IMR-90 (cell line): ENCODE data around the gene ZDHHC19. TPM values are rescaled to one million over a fixed set of nuclear protein-coding genes. Genes with fewer than 3 reads are reported as not detected.

Source experiments
- ATAC-seq: fragments of 200-7000 bp; cut with Tn5 transposase; 2 replicates; pipeline ENCODE4 v1.9.1; 2020; ENCODE audit warnings: low read depth, mild to moderate bottlenecking, moderate library complexity
- BruUV-seq: library from RNA; stranded (reverse); fragments of 400-500 nt; replicated peaks from 2 replicates; lab custom pipeline; 2021; lab: Mats Ljungman, UMichigan
- CTCF ChIA-PET: fragments of 300-600 bp; formaldehyde crosslinking; extraction: SDS; loops from one replicate; lab custom pipeline; 2021; ENCODE audit warnings: antibody characterized with exemption; lab: Yijun Ruan, JAX
- POLR2A ChIA-PET: fragments of 300-600 bp; sonication (Branson Sonifier 250); formaldehyde crosslinking; loops from one replicate; lab custom pipeline; 2022; ENCODE audit warnings: antibody characterized with exemption; ENCODE audit not compliant: unreplicated experiment; lab: Charles Lee
- DNase-seq: peaks from one replicate; pipeline ENCODE4 v3.0.0; 2013
- H2AFZ ChIP-seq: replicated peaks from 2 replicates; pipeline ENCODE3; 2013; ENCODE audit warnings: low read length, mild to moderate bottlenecking; ENCODE audit not compliant: poor library complexity
- H2AK5ac ChIP-seq: 2 replicates; pipeline ENCODE4 v1.6.1; 2013; ENCODE audit warnings: low read depth, low read length, inconsistent platforms
- H2AK9ac ChIP-seq: replicated peaks from 2 replicates; pipeline ENCODE3; 2013; ENCODE audit warnings: mild to moderate bottlenecking, low read depth, low read length, moderate library complexity; ENCODE audit not compliant: poor library complexity
- H2BK120ac ChIP-seq: 2 replicates; pipeline ENCODE4 v1.6.1; 2013; ENCODE audit warnings: low read depth, low read length, inconsistent platforms
- H2BK15ac ChIP-seq: 3 replicates; pipeline ENCODE4 v1.6.1; 2013; ENCODE audit warnings: low read depth, low read length, inconsistent platforms
- H2BK20ac ChIP-seq: 2 replicates; pipeline ENCODE4 v1.6.1; 2013; ENCODE audit warnings: low read depth, mild to moderate bottlenecking, inconsistent platforms, low read length, moderate library complexity
- H2BK5ac ChIP-seq: 2 replicates; pipeline ENCODE4 v1.6.1; 2013; ENCODE audit warnings: mild to moderate bottlenecking, low read depth, low read length, inconsistent platforms; ENCODE audit not compliant: poor library complexity, severe bottlenecking
- H3K14ac ChIP-seq: replicated peaks from 2 replicates; pipeline ENCODE4 v1.6.1; 2013; ENCODE audit warnings: low read depth, low read length, inconsistent platforms
- H3K18ac ChIP-seq: 2 replicates; pipeline ENCODE4 v1.6.1; 2013; ENCODE audit warnings: low read depth, low read length, control low read depth
- H3K23ac ChIP-seq: 2 replicates; pipeline ENCODE4 v1.6.1; 2013; ENCODE audit warnings: low read depth, low read length, inconsistent platforms
- H3K27ac ChIP-seq: 2 replicates; pipeline ENCODE4 v1.5.1; 2013; ENCODE audit warnings: mild to moderate bottlenecking, control low read depth, low read length; ENCODE audit not compliant: insufficient read depth
- H3K27me3 ChIP-seq: 2 replicates; pipeline ENCODE4 v1.6.1; 2013; ENCODE audit warnings: low read length; ENCODE audit not compliant: control insufficient read depth, insufficient read depth
- H3K36me3 ChIP-seq: 2 replicates; pipeline ENCODE4 v1.6.1; 2013; ENCODE audit warnings: low read length, mixed read lengths; ENCODE audit not compliant: control insufficient read depth, insufficient read depth
- H3K4ac ChIP-seq: 2 replicates; pipeline ENCODE4 v1.6.1; 2013; ENCODE audit warnings: low read depth, low read length, inconsistent platforms
- H3K4me1 ChIP-seq: 2 replicates; pipeline ENCODE4 v1.6.1; 2013; ENCODE audit warnings: low read length, mixed read lengths; ENCODE audit not compliant: control insufficient read depth, insufficient read depth
- H3K4me2 ChIP-seq: 2 replicates; pipeline ENCODE4 v1.6.1; 2013; ENCODE audit warnings: low read depth, mild to moderate bottlenecking, control low read depth, low read length, moderate library complexity
- H3K4me3 ChIP-seq: 2 replicates; pipeline ENCODE4 v1.5.1; 2013; ENCODE audit warnings: low read depth, mild to moderate bottlenecking, control low read depth, low read length, moderate library complexity; ENCODE audit not compliant: insufficient read depth
- H3K56ac ChIP-seq: 2 replicates; pipeline ENCODE4 v1.6.1; 2013; ENCODE audit warnings: low read length, inconsistent platforms; ENCODE audit not compliant: insufficient read depth; ENCODE audit errors: extremely low read depth
- H3K79me1 ChIP-seq, 2 experiments: 2 replicates each; pipeline ENCODE4 v1.6.1; 2013; ENCODE audit warnings: low read length in 2 of 2, inconsistent platforms in 1 of 2, low read depth in 1 of 2
- H3K9ac ChIP-seq: 2 replicates; pipeline ENCODE4 v1.6.1; 2013; ENCODE audit warnings: low read depth, low read length, control low read depth
- H3K9me1 ChIP-seq: 2 replicates; pipeline ENCODE4 v1.6.1; 2013; ENCODE audit warnings: low read length, inconsistent platforms; ENCODE audit not compliant: insufficient read depth
- H3K9me3 ChIP-seq: 2 replicates; pipeline ENCODE4 v1.6.1; 2013; ENCODE audit warnings: low read length; ENCODE audit not compliant: control insufficient read depth, insufficient read depth
- H4K20me1 ChIP-seq: 2 replicates; pipeline ENCODE4 v1.6.1; 2013; ENCODE audit warnings: low read length, inconsistent platforms; ENCODE audit not compliant: insufficient read depth
- H4K5ac ChIP-seq: 2 replicates; pipeline ENCODE4 v1.6.1; 2013; ENCODE audit warnings: mild to moderate bottlenecking, low read depth, low read length, control low read depth
- H4K8ac ChIP-seq, 2 experiments: 2 replicates each; pipeline ENCODE4 v1.6.1; 2013; ENCODE audit warnings: low read depth in 2 of 2, low read length in 2 of 2, control low read depth in 1 of 2, inconsistent platforms in 1 of 2
- H4K91ac ChIP-seq: 2 replicates; pipeline ENCODE4 v1.6.1; 2013; ENCODE audit warnings: low read depth, low read length, inconsistent platforms; ENCODE audit not compliant: insufficient read depth
- BHLHE40 ChIP-seq: fragments of 150-350 bp; IDR thresholded peaks from 2 replicates; pipeline ENCODE4 v1.6.1; 2016; ENCODE audit warnings: mild to moderate bottlenecking, low read depth, low read length
- CEBPB ChIP-seq: IDR thresholded peaks from 2 replicates; pipeline ENCODE4 v1.6.1; 2012; ENCODE audit warnings: low read depth, low read length, improper control_type of control experiment
- CHD1 ChIP-seq: IDR thresholded peaks from 2 replicates; pipeline ENCODE4 v1.6.1; 2012; ENCODE audit warnings: low read depth, low read length, improper control_type of control experiment
- FOS ChIP-seq: fragments of 150-350 bp; IDR thresholded peaks from 2 replicates; pipeline ENCODE4 v1.6.1; 2016; ENCODE audit warnings: low read depth, low read length
- MAFK ChIP-seq: IDR thresholded peaks from 2 replicates; pipeline ENCODE4 v1.6.1; 2012; ENCODE audit warnings: low read depth, low read length, improper control_type of control experiment
- MAZ ChIP-seq: IDR thresholded peaks from 2 replicates; pipeline ENCODE4 v1.6.1; 2012; ENCODE audit warnings: low read depth, mild to moderate bottlenecking, low read length, improper control_type of control experiment, moderate library complexity, borderline replicate concordance
- MXI1 ChIP-seq: IDR thresholded peaks from 2 replicates; pipeline ENCODE4 v1.6.1; 2012; ENCODE audit warnings: low read depth, mild to moderate bottlenecking, low read length, moderate library complexity, borderline replicate concordance
- NFE2L2 ChIP-seq: fragments of 150-350 bp; IDR thresholded peaks from 2 replicates; pipeline ENCODE4 v1.6.1; 2016; ENCODE audit warnings: low read depth, mild to moderate bottlenecking, low read length
- POLR2A ChIP-seq: IDR thresholded peaks from 2 replicates; pipeline ENCODE4 v1.6.1; 2012; ENCODE audit warnings: mild to moderate bottlenecking, low read depth, low read length
- RAD21 ChIP-seq: IDR thresholded peaks from 2 replicates; pipeline ENCODE4 v1.6.1; 2012; ENCODE audit warnings: low read length, improper control_type of control experiment
- RCOR1 ChIP-seq: IDR thresholded peaks from 2 replicates; pipeline ENCODE4 v1.6.1; 2012; ENCODE audit warnings: mild to moderate bottlenecking, low read length, improper control_type of control experiment; ENCODE audit not compliant: insufficient replicate concordance
- RFX5 ChIP-seq: IDR thresholded peaks from 2 replicates; pipeline ENCODE4 v1.8.0; 2012; ENCODE audit warnings: low read depth, mild to moderate bottlenecking, low read length, moderate library complexity
- SMC3 ChIP-seq: fragments of 150-350 bp; IDR thresholded peaks from 2 replicates; pipeline ENCODE4 v1.6.1; 2016; ENCODE audit warnings: low read depth, mild to moderate bottlenecking, antibody characterized with exemption, low read length, moderate library complexity
- WGBS, 2 experiments: methylation state at CpG; one replicate each; pipeline versions ENCODE4 v1.1.5 to v1.1.7; 2013; ENCODE audit warnings: missing lambda C conversion rate in 2 of 2; ENCODE audit not compliant: insufficient read length in 1 of 2; ENCODE audit errors: extremely low coverage in 2 of 2; 5-methylcytosine and 5-hydroxymethylcytosine counted together
- dilution Hi-C: fragments of 300-500 bp; cut with HindIII; formaldehyde crosslinking; loops from one replicate; pipeline ENCODE4 v1.14.3; 2018; ENCODE audit warnings: low sequenced_read_pairs; ENCODE audit not compliant: unreplicated experiment
- in situ Hi-C: fragments of 300-500 bp; cut with MboI; formaldehyde crosslinking; loops from 3 replicates; pipeline ENCODE4 v1.14.3; 2019; ENCODE audit warnings: low sequenced_read_pairs, inconsistent platforms, mixed read lengths
- intact Hi-C: fragments of 100-400 bp; cut with micrococcal nuclease; formaldehyde crosslinking; loops from 2 replicates; pipeline ENCODE4 v1.10.0; 2022
- polyA plus RNA-seq, 3 experiments: library from polyadenylated mRNA; depleted of rRNA; stranded (reverse); fragments of >200 nt; gene quantifications; 2 replicates each; pipeline ENCODE4 v1.2.3, GENCODE V29; 2012; ENCODE audit warnings: low replicate concordance in 1 of 3
- total RNA-seq: library from RNA; depleted of rRNA; stranded (reverse); fragments of >200 nt; gene quantifications from 2 replicates; pipeline ENCODE4 v1.2.3, GENCODE V29; 2012
- TF ChIP-seq, protein P1 (sequence below): fragments of 150-350 bp; IDR thresholded peaks from 2 replicates; pipeline ENCODE4 v1.6.1; 2017; ENCODE audit warnings: mild to moderate bottlenecking, antibody characterized with exemption, low read length, low read depth
- TF ChIP-seq, protein P2 (sequence below): conservative IDR thresholded peaks from 2 replicates; pipeline ENCODE4 v1.5.1; 2012; ENCODE audit warnings: mild to moderate bottlenecking, low read depth, low read length, improper control_type of control experiment
- TF ChIP-seq, protein P3 (sequence below): fragments of 150-350 bp; IDR thresholded peaks from 2 replicates; pipeline ENCODE4 v1.6.1; 2016; ENCODE audit warnings: low read depth, mild to moderate bottlenecking, low read length, moderate library complexity, borderline replicate concordance

Gene ZDHHC19
- total and polyA plus RNA-seq, 2 of the 4 experiments (the other 2 are of a cell fraction): 0.09 TPM; not detected in 1

DNA sequence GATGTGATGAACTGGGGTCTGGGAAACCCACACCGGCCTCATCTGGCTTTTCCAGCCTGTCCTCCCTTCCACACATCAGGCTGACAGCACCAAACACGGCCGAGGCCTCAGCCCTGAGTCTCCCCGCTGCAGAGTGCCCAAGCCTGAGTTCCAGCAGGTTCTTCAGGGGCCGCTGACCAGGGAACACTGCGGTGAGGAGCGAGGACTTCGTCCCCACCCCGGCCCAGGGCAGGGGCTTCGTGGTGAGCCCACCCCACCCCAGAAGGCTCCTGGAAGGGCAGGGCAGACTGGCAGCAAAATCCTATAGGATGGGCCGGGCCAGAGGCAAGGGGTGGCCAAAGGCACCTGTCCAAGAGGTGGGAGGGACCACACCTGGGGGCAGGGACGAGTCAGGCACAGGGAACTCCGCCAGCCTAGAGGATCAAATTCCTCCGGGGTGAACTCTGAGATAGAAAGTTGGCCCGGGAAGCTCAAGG lies 4.9 kb upstream of the ZDHHC19 start, which contains the start of gene SLC51A:
SLC51A (plus strand) TSS at position 446 of the 476 bp plus-strand sequence. CDS start 179 bp downstream, outside the sequence.
- in situ Hi-C loops: no loop called here
- Histone ChIP-seq H3K4ac (no peak within 1 kb of the TSS), H3K9me3 (no peaks in the 10 kb centered on the region), H2BK20ac (no peak within 1 kb of the TSS), H3K36me3 (no peaks in the 10 kb centered on the region), H3K23ac (no peak within 1 kb of the TSS), H4K5ac (no peak within 1 kb of the TSS), H2BK5ac (no peak within 1 kb of the TSS), H2BK120ac (no peak within 1 kb of the TSS), H3K14ac (no peak within 1 kb of the TSS), H4K8ac (no peak within 1 kb of the TSS), H3K4me2 (no peak within 1 kb of the TSS), H3K4me3 (no peak within 1 kb of the TSS), H2BK15ac (no peak within 1 kb of the TSS), H3K27ac (no peak within 1 kb of the TSS), H3K79me1 (no peaks in the 10 kb centered on the region), H3K4me1 (0 out of 2 replicates have a peak, but pooled peaks cover 2% of the 10 kb centered on the region), H3K9me1 (0 out of 2 replicates have a peak, but pooled peaks cover 3% of the 10 kb centered on the region), H3K56ac (no peak within 1 kb of the TSS), H4K20me1 (no peaks in the 10 kb centered on the region; the same call in 1 of the 2 replicates), H2AK5ac (no peak within 1 kb of the TSS), H3K18ac (no peak within 1 kb of the TSS), H3K9ac (no peak within 1 kb of the TSS), H2AK9ac (no peak within 1 kb of the TSS), H2AFZ (peak within 1 kb of the TSS; percentile 5), H4K91ac (no peak within 1 kb of the TSS), H3K27me3 (peaks cover 12% of the 10 kb centered on the region; the same call in 1 of the 2 replicates)
- no TSS peak for BruUV-seq
- no peak for DNase-seq
- ChIA-PET POLR2A (no interaction called here), CTCF (interaction anchor here (1.0 to 1.2 kb wide), 2 partner anchors 11 to 20 kb away, joined by 3 read pairs; no protein-coding TSS in a partner anchor)
- no peak for ATAC-seq
- dilution Hi-C loops: no loop called here
- intact Hi-C loops: no loop called here
- TF ChIP-seq MXI1 (no peak), CEBPB (no peak), MAFK (no peak), BHLHE40 (no peak), FOS (no peak), RCOR1 (no peak), CHD1 (no peak), SMC3 (no peak), MAZ (no peak), POLR2A (no peak), NFE2L2 (no peak), RAD21 (no peak), RFX5 (no peak)
- TF ChIP-seq, protein P1, sequence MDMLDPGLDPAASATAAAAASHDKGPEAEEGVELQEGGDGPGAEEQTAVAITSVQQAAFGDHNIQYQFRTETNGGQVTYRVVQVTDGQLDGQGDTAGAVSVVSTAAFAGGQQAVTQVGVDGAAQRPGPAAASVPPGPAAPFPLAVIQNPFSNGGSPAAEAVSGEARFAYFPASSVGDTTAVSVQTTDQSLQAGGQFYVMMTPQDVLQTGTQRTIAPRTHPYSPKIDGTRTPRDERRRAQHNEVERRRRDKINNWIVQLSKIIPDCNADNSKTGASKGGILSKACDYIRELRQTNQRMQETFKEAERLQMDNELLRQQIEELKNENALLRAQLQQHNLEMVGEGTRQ: no peak
- TF ChIP-seq, protein P2, sequence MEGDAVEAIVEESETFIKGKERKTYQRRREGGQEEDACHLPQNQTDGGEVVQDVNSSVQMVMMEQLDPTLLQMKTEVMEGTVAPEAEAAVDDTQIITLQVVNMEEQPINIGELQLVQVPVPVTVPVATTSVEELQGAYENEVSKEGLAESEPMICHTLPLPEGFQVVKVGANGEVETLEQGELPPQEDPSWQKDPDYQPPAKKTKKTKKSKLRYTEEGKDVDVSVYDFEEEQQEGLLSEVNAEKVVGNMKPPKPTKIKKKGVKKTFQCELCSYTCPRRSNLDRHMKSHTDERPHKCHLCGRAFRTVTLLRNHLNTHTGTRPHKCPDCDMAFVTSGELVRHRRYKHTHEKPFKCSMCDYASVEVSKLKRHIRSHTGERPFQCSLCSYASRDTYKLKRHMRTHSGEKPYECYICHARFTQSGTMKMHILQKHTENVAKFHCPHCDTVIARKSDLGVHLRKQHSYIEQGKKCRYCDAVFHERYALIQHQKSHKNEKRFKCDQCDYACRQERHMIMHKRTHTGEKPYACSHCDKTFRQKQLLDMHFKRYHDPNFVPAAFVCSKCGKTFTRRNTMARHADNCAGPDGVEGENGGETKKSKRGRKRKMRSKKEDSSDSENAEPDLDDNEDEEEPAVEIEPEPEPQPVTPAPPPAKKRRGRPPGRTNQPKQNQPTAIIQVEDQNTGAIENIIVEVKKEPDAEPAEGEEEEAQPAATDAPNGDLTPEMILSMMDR: no peak
- TF ChIP-seq, protein P3, sequence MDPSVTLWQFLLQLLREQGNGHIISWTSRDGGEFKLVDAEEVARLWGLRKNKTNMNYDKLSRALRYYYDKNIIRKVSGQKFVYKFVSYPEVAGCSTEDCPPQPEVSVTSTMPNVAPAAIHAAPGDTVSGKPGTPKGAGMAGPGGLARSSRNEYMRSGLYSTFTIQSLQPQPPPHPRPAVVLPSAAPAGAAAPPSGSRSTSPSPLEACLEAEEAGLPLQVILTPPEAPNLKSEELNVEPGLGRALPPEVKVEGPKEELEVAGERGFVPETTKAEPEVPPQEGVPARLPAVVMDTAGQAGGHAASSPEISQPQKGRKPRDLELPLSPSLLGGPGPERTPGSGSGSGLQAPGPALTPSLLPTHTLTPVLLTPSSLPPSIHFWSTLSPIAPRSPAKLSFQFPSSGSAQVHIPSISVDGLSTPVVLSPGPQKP: no peak
- 27% methylated on average over 3 of the region's 15 CpGs; no CpG with 5 or more reads in 1 of the 2 experiments for WGBS, 2 experiments
